ENCODE data around the gene BCR. TPM values are rescaled to one million over a fixed set of nuclear protein-coding genes. Genes with fewer than 3 reads are reported as not detected.

BCR gene
- total and polyA plus RNA-seq, 2 of the 13 experiments (the other 11 are each of a cell fraction or from before 2014, with no cell fraction given) = 19.9 to 33.6 TPM

DNA sequence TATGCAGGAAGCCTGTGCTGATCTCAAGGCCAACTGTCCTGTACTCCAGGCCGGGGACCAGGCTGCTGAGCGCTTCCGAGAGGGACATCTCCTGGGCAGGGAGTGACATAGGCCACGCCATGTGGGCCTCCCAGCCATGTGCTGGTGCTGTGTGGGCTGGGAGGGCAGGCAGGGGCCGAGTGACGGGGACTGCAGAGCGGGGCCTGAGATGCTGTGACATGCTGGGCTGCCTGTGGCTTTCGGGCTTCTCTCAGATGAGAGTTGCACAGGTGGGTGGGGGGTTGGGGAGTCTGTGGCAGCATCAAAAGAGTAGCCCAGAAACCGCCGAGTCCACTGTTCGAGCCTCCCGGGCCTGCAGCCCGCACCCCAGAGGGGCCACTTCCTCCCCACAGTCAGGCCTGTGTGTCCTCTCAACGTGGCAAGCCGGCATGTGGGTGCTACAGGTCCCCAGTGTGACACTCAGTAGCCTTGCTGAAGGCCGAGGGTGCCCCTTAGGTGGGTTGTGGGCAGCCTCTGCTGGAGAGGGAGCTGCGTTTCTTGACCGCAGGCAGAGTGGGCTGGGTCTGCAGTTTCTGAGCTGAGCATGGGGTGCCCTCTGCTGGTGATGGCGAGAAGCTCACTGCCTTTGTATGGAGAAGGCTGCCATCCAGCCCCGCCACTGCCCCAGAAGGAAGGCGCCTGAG is 101.2 kb downstream of the BCR start (continued):
- TF ChIP-seq, protein P1, sequence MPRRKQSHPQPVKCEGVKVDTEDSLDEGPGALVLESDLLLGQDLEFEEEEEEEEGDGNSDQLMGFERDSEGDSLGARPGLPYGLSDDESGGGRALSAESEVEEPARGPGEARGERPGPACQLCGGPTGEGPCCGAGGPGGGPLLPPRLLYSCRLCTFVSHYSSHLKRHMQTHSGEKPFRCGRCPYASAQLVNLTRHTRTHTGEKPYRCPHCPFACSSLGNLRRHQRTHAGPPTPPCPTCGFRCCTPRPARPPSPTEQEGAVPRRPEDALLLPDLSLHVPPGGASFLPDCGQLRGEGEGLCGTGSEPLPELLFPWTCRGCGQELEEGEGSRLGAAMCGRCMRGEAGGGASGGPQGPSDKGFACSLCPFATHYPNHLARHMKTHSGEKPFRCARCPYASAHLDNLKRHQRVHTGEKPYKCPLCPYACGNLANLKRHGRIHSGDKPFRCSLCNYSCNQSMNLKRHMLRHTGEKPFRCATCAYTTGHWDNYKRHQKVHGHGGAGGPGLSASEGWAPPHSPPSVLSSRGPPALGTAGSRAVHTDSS (CRISPR knock-in tag; conservative IDR thresholded peaks at IDR 0.05) = no peak
- TF ChIP-seq MED13 (CRISPR knock-in tag; IDR thresholded peaks at IDR 0.05) (no peak), ZNF235 (CRISPR knock-in tag; IDR thresholded peaks at IDR 0.05; ENCODE audit: borderline replicate concordance) (no peak), ZNF556 (CRISPR knock-in tag; IDR thresholded peaks at IDR 0.05; ENCODE audit: borderline replicate concordance) (0 out of 2 replicates have a peak, but pooled peaks have one; percentile 52), NFKB2 (CRISPR knock-in tag; IDR thresholded peaks at IDR 0.05; ENCODE audit: borderline replicate concordance) (peak; percentile 46; the same call in 1 of the 2 replicates), NONO (IDR thresholded peaks at IDR 0.05) (no peak), NONO (CRISPR knock-in tag; conservative IDR thresholded peaks at IDR 0.05) (peak; percentile 36), SALL1 (CRISPR knock-in tag; IDR thresholded peaks at IDR 0.05) (peak; percentile 61; the same call in 1 of the 2 replicates), SMC3 (IDR thresholded peaks at IDR 0.05; ENCODE audit: low read length) (peak; percentile 74), HOXA3 (CRISPR knock-in tag; IDR thresholded peaks at IDR 0.05) (peak; percentile 54; the same call in 1 of the 2 replicates), ZNF782 (CRISPR knock-in tag; IDR thresholded peaks at IDR 0.05; ENCODE audit: borderline replicate concordance) (0 out of 2 replicates have a peak, but pooled peaks have one; percentile 61), REL (CRISPR knock-in tag; conservative IDR thresholded peaks at IDR 0.05) (no peak), ZNF263 (CRISPR knock-in tag; IDR thresholded peaks at IDR 0.05) (peak; percentile 55; the same call in 1 of the 2 replicates), ADNP (CRISPR knock-in tag; IDR thresholded peaks at IDR 0.05) (no peak), MXI1 (IDR thresholded peaks at IDR 0.05; ENCODE audit: borderline replicate concordance, low read depth, low read length) (0 out of 3 replicates have a peak, but pooled peaks have one; percentile 41)
- TF ChIP-seq, protein P2, sequence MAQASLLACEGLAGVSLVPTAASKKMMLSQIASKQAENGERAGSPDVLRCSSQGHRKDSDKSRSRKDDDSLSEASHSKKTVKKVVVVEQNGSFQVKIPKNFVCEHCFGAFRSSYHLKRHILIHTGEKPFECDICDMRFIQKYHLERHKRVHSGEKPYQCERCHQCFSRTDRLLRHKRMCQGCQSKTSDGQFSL (CRISPR knock-in tag; IDR thresholded peaks at IDR 0.05) = no peak
- TF ChIP-seq, protein P3, sequence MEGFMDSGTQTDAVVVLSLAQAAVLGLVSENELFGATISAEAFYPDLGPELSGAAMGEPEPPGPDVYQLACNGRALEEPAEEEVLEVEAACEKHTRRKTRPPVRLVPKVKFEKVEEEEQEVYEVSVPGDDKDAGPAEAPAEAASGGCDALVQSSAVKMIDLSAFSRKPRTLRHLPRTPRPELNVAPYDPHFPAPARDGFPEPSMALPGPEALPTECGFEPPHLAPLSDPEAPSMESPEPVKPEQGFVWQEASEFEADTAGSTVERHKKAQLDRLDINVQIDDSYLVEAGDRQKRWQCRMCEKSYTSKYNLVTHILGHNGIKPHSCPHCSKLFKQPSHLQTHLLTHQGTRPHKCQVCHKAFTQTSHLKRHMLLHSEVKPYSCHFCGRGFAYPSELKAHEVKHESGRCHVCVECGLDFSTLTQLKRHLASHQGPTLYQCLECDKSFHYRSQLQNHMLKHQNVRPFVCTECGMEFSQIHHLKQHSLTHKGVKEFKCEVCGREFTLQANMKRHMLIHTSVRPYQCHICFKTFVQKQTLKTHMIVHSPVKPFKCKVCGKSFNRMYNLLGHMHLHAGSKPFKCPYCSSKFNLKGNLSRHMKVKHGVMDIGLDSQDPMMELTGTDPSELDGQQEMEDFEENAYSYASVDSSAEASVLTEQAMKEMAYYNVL (CRISPR knock-in tag; IDR thresholded peaks at IDR 0.05; ENCODE audit: borderline replicate concordance) = 0 out of 2 replicates have a peak, but pooled peaks have one; percentile 41
- TF ChIP-seq, protein P4, sequence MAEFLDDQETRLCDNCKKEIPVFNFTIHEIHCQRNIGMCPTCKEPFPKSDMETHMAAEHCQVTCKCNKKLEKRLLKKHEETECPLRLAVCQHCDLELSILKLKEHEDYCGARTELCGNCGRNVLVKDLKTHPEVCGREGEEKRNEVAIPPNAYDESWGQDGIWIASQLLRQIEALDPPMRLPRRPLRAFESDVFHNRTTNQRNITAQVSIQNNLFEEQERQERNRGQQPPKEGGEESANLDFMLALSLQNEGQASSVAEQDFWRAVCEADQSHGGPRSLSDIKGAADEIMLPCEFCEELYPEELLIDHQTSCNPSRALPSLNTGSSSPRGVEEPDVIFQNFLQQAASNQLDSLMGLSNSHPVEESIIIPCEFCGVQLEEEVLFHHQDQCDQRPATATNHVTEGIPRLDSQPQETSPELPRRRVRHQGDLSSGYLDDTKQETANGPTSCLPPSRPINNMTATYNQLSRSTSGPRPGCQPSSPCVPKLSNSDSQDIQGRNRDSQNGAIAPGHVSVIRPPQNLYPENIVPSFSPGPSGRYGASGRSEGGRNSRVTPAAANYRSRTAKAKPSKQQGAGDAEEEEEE (CRISPR knock-in tag; IDR thresholded peaks at IDR 0.05; ENCODE audit: borderline replicate concordance) = 0 out of 2 replicates have a peak, but pooled peaks have one; percentile 36
- TF ChIP-seq, protein P5, sequence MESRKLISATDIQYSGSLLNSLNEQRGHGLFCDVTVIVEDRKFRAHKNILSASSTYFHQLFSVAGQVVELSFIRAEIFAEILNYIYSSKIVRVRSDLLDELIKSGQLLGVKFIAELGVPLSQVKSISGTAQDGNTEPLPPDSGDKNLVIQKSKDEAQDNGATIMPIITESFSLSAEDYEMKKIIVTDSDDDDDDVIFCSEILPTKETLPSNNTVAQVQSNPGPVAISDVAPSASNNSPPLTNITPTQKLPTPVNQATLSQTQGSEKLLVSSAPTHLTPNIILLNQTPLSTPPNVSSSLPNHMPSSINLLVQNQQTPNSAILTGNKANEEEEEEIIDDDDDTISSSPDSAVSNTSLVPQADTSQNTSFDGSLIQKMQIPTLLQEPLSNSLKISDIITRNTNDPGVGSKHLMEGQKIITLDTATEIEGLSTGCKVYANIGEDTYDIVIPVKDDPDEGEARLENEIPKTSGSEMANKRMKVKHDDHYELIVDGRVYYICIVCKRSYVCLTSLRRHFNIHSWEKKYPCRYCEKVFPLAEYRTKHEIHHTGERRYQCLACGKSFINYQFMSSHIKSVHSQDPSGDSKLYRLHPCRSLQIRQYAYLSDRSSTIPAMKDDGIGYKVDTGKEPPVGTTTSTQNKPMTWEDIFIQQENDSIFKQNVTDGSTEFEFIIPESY (CRISPR knock-in tag; IDR thresholded peaks at IDR 0.05) = peak; percentile 90
